HepG2 (cell line): ENCODE results near the gene TH. TPM values are rescaled to one million over a fixed set of nuclear protein-coding genes. Genes with fewer than 3 reads are reported as not detected.
A peak's percentile ranks its signal among the peaks of the same experiment; 100 is the strongest.

Experiments
- ATM ChIP-seq: fragments of 450-650 bp; IDR thresholded peaks from 2 replicates; pipeline ENCODE4 v1.7.1; 2017; ENCODE audit warnings: mild to moderate bottlenecking, borderline replicate concordance
- CBX1 ChIP-seq: IDR thresholded peaks from one replicate; pipeline ENCODE4 v1.6.1; 2016; ENCODE audit warnings: antibody characterized with exemption, low read depth
- EP300 ChIP-seq, 3 experiments: sonication (generic) in 1 of 3; formaldehyde crosslinking in 1 of 3; IDR thresholded peaks; 2 replicates each; pipeline versions ENCODE4 v1.5.1 to v1.6.1; 2011 to 2020; ENCODE audit warnings: low read depth in 2 of 3, low read length in 2 of 3, borderline replicate concordance in 1 of 3, improper control_type of control experiment in 1 of 3, mild to moderate bottlenecking in 1 of 3, missing genetic modification reagents in 1 of 3, moderate library complexity in 1 of 3
- HIVEP1 ChIP-seq: sonication (generic); formaldehyde crosslinking; IDR thresholded peaks from 2 replicates; pipeline ENCODE4 v1.4.0; 2020; ENCODE audit warnings: mild to moderate bottlenecking, missing genetic modification reagents
- ISX ChIP-seq: sonication (generic); formaldehyde crosslinking; conservative IDR thresholded peaks from 2 replicates; pipeline ENCODE4 v1.5.0; 2020; ENCODE audit warnings: missing genetic modification reagents
- JARID2 ChIP-seq: sonication (generic); formaldehyde crosslinking; IDR thresholded peaks from 2 replicates; pipeline ENCODE4 v1.8.1; 2023; ENCODE audit warnings: missing genetic modification reagents, inconsistent platforms; ENCODE audit not compliant: insufficient replicate concordance
- KAT2B ChIP-seq: fragments of 150-350 bp; IDR thresholded peaks from 2 replicates; pipeline ENCODE4 v1.6.1; 2014; ENCODE audit warnings: low read depth, low read length, borderline replicate concordance
- NR1H2 ChIP-seq: sonication (generic); formaldehyde crosslinking; IDR thresholded peaks from 2 replicates; pipeline ENCODE4 v1.8.1; 2022; ENCODE audit warnings: low read depth, missing genetic modification reagents, borderline replicate concordance
- TAF15 ChIP-seq: fragments of 200-400 bp; formaldehyde crosslinking; IDR thresholded peaks from one replicate; pipeline ENCODE4 v1.6.1; 2018; ENCODE audit warnings: mild to moderate bottlenecking, low read depth, low read length; ENCODE audit not compliant: poor library complexity, severe bottlenecking
- WIZ ChIP-seq: sonication (generic); formaldehyde crosslinking; IDR thresholded peaks from 2 replicates; pipeline ENCODE4 v1.5.1; 2020; ENCODE audit warnings: mild to moderate bottlenecking, missing genetic modification reagents
- ZNF136 ChIP-seq: sonication (generic); formaldehyde crosslinking; IDR thresholded peaks from 2 replicates; pipeline ENCODE4 v1.8.1; 2022; ENCODE audit warnings: low read depth, mild to moderate bottlenecking, moderate library complexity, missing genetic modification reagents
- ZNF253 ChIP-seq: sonication (generic); formaldehyde crosslinking; IDR thresholded peaks from 2 replicates; pipeline ENCODE4 v1.8.0; 2022; ENCODE audit warnings: mild to moderate bottlenecking, missing genetic modification reagents, borderline replicate concordance
- ZNF337 ChIP-seq: sonication (generic); formaldehyde crosslinking; IDR thresholded peaks from 2 replicates; pipeline ENCODE4 v1.5.1; 2020; ENCODE audit warnings: missing genetic modification reagents, low read depth, mild to moderate bottlenecking, borderline replicate concordance
- ZNF503 ChIP-seq: sonication (generic); formaldehyde crosslinking; IDR thresholded peaks from 2 replicates; pipeline ENCODE4 v1.4.0; 2020; ENCODE audit warnings: missing genetic modification reagents
- ZNF563 ChIP-seq: sonication (generic); formaldehyde crosslinking; IDR thresholded peaks from 2 replicates; pipeline ENCODE4 v1.8.0; 2022; ENCODE audit warnings: mild to moderate bottlenecking, moderate library complexity, missing genetic modification reagents
- ZNF800 ChIP-seq: sonication (generic); formaldehyde crosslinking; IDR thresholded peaks from 2 replicates; pipeline ENCODE4 v1.4.0; 2020; ENCODE audit warnings: missing genetic modification reagents
- polyA plus RNA-seq, 8 experiments: library from polyadenylated mRNA; depleted of rRNA in 3 of 8; stranded (reverse) in 7 of 8; unstranded in 1 of 8; fragments of >200 nt; fragmentation: Illumina TruSeq in 4 of 8; extraction: Trizol in 4 of 8; gene quantifications; 2 replicates each; pipeline versions ENCODE4 v1.2.1 to v1.2.3, GENCODE V29; 2011 to 2016; ENCODE audit warnings: low read depth in 4 of 8, missing spikeins in 1 of 8, mixed read lengths in 1 of 8; ENCODE audit not compliant: insufficient read depth in 1 of 8
- total RNA-seq, 5 experiments: library from RNA; depleted of rRNA; stranded (reverse); fragments of >200 nt; fragmentation: Illumina TruSeq; extraction: Trizol; gene quantifications; 2 replicates each; pipeline ENCODE4 v1.2.3, GENCODE V29; 2016; ENCODE audit warnings: low read depth in 1 of 5
- TF ChIP-seq, protein P1 (sequence below): sonication (generic); formaldehyde crosslinking; IDR thresholded peaks from 2 replicates; pipeline ENCODE4 v1.4.0; 2020; ENCODE audit warnings: missing genetic modification reagents, borderline replicate concordance
- TF ChIP-seq, protein P2 (sequence below): sonication (generic); formaldehyde crosslinking; IDR thresholded peaks from 2 replicates; pipeline ENCODE4 v1.4.0; 2020; ENCODE audit warnings: missing genetic modification reagents

TH gene
- total and polyA plus RNA-seq, 2 of the 13 experiments (the other 11 are each of a cell fraction or from before 2014, with no cell fraction given), result 0.36 TPM; not detected in 1

DNA sequence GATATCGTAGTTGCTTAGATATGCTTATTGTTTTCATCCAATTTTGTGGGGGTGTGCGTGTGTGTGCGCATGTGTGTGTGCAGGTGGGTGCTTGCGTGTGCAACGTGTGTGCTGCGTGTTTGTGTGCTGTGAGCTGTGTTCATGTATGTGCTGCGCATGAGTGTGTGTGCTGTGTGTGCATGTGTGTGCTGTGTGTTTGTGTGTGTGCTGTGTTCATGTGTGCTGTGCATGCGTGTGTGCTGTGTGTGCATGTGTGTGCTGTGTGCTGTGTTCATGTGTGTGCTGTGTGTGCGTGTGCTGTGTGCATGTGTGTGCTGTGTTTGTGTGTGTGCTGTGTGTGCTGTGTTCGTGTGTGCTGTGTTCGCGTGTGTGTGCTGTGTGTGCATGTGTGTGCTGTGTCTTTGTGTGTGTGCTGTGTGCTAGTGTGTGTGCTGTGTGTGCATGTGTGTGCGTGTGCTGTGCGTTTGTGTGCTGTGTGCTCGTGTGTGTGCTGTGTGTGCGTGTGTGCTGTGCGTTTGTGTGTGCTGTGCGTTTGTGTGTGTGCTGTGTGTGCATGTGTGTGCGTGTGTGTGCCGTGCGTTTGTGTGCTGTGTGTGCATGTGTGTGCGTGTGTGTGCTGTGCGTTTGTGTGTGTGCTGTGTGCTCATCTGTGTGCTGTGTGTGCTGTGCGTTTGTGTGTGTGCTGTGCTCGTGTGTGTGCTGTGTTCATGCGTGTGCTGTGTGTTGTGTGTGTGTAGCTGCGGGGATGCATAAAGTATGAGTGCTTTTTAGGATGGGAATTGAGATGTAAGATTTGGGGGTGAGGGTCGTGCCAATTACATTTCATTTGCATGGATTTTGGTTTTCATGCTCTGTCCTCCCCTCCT lies 40.0 kb downstream of the TH start (continued):
- TF ChIP-seq, protein P1, sequence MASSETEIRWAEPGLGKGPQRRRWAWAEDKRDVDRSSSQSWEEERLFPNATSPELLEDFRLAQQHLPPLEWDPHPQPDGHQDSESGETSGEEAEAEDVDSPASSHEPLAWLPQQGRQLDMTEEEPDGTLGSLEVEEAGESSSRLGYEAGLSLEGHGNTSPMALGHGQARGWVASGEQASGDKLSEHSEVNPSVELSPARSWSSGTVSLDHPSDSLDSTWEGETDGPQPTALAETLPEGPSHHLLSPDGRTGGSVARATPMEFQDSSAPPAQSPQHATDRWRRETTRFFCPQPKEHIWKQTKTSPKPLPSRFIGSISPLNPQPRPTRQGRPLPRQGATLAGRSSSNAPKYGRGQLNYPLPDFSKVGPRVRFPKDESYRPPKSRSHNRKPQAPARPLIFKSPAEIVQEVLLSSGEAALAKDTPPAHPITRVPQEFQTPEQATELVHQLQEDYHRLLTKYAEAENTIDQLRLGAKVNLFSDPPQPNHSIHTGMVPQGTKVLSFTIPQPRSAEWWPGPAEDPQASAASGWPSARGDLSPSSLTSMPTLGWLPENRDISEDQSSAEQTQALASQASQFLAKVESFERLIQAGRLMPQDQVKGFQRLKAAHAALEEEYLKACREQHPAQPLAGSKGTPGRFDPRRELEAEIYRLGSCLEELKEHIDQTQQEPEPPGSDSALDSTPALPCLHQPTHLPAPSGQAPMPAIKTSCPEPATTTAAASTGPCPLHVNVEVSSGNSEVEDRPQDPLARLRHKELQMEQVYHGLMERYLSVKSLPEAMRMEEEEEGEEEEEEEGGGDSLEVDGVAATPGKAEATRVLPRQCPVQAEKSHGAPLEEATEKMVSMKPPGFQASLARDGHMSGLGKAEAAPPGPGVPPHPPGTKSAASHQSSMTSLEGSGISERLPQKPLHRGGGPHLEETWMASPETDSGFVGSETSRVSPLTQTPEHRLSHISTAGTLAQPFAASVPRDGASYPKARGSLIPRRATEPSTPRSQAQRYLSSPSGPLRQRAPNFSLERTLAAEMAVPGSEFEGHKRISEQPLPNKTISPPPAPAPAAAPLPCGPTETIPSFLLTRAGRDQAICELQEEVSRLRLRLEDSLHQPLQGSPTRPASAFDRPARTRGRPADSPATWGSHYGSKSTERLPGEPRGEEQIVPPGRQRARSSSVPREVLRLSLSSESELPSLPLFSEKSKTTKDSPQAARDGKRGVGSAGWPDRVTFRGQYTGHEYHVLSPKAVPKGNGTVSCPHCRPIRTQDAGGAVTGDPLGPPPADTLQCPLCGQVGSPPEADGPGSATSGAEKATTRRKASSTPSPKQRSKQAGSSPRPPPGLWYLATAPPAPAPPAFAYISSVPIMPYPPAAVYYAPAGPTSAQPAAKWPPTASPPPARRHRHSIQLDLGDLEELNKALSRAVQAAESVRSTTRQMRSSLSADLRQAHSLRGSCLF, result no peak
- TF ChIP-seq ZNF503, result no peak
- no peak for TF ChIP-seq NR1H2 (CRISPR knock-in tag)
- TF ChIP-seq ZNF800 (CRISPR knock-in tag), result no peak
- no peak for TF ChIP-seq ATM
- TF ChIP-seq ISX, result no peak
- no peak for TF ChIP-seq HIVEP1
- TF ChIP-seq JARID2 (CRISPR knock-in tag), result no peak
- TF ChIP-seq KAT2B, result no peak
- no peak for TF ChIP-seq TAF15
- no peak for TF ChIP-seq ZNF253 (CRISPR knock-in tag)
- TF ChIP-seq CBX1, result peak; percentile 96
- peak; percentile 19; the same call in 1 of the 2 replicates for TF ChIP-seq ZNF563 (CRISPR knock-in tag)
- TF ChIP-seq, protein P2, sequence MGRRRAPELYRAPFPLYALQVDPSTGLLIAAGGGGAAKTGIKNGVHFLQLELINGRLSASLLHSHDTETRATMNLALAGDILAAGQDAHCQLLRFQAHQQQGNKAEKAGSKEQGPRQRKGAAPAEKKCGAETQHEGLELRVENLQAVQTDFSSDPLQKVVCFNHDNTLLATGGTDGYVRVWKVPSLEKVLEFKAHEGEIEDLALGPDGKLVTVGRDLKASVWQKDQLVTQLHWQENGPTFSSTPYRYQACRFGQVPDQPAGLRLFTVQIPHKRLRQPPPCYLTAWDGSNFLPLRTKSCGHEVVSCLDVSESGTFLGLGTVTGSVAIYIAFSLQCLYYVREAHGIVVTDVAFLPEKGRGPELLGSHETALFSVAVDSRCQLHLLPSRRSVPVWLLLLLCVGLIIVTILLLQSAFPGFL (CRISPR knock-in tag), result no peak
- TF ChIP-seq ZNF136 (CRISPR knock-in tag), result no peak
- TF ChIP-seq EP300 (IDR thresholded peaks at IDR 0.05; ENCODE audit: low read depth in 2 of 2, low read length in 2 of 2), result no peak
- TF ChIP-seq EP300 (CRISPR knock-in tag; IDR thresholded peaks at IDR 0.05; ENCODE audit: borderline replicate concordance), result no peak
- TF ChIP-seq WIZ (CRISPR knock-in tag), result 0 out of 2 replicates have a peak, but pooled peaks have one; percentile 3
- TF ChIP-seq ZNF337 (CRISPR knock-in tag), result no peak
